ENCODE measurements around the gene ELFN2. TPM values are rescaled to one million over a fixed set of nuclear protein-coding genes. Genes with fewer than 3 reads are reported as not detected.

Gene ELFN2
- total RNA-seq, 1 donor from 2014 or later: 0.26 TPM

- Histone ChIP-seq H3K36me3 (ENCODE audit: control insufficient read depth, insufficient read depth, low read length) (no peaks in the 10 kb centered on the region), H3K4me3 (ENCODE audit: low read depth, low read length) (no peak overlapping the region), H3K27me3 (ENCODE audit: control insufficient read depth, insufficient read depth, low read length) (peaks cover under 1% of the 10 kb centered on the region)
- TF ChIP-seq, protein P1, sequence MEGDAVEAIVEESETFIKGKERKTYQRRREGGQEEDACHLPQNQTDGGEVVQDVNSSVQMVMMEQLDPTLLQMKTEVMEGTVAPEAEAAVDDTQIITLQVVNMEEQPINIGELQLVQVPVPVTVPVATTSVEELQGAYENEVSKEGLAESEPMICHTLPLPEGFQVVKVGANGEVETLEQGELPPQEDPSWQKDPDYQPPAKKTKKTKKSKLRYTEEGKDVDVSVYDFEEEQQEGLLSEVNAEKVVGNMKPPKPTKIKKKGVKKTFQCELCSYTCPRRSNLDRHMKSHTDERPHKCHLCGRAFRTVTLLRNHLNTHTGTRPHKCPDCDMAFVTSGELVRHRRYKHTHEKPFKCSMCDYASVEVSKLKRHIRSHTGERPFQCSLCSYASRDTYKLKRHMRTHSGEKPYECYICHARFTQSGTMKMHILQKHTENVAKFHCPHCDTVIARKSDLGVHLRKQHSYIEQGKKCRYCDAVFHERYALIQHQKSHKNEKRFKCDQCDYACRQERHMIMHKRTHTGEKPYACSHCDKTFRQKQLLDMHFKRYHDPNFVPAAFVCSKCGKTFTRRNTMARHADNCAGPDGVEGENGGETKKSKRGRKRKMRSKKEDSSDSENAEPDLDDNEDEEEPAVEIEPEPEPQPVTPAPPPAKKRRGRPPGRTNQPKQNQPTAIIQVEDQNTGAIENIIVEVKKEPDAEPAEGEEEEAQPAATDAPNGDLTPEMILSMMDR (IDR thresholded peaks at IDR 0.05; ENCODE audit: insufficient read depth, low read length, severe bottlenecking): no peak
- DNase-seq (ENCODE audit: low read depth) (no peak), FAIRE-seq (no peak)
Measured at GRCh38 chr22:37433786-37434185, 6.5 kb upstream of the ELFN2 start.

DNA sequence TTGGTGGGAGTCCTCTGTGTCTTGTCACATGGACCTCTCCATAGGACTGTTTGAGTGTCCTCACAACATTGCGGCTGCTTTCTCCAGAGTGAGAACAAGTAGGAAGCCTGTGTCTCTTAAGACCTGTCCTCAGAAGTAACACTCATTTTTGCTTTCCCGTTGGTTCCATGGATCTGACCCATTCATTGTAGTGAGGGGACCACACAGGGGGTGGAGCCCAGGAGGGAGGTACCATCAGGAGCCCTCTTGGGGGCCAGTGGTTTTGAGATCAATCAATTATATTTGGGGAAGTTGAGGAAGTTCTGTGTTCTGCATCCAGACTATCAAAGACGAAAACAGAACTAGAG, 5.4 kb upstream of the ELFN2 start:
- no peak overlapping the region for H3K4me3 ChIP-seq (ENCODE audit: low read depth, low read length)
- TF ChIP-seq, protein P1 (IDR thresholded peaks at IDR 0.05; ENCODE audit: insufficient read depth, low read length, severe bottlenecking): no peak
- H3K27me3 ChIP-seq (ENCODE audit: control insufficient read depth, insufficient read depth, low read length): peaks cover 3% of the 10 kb centered on the region
- peak; percentile 36 for FAIRE-seq
- no peak for DNase-seq (ENCODE audit: low read depth)
- H3K36me3 ChIP-seq (ENCODE audit: control insufficient read depth, insufficient read depth, low read length): no peaks in the 10 kb centered on the region

- TF ChIP-seq, protein P1 (IDR thresholded peaks at IDR 0.05; ENCODE audit: insufficient read depth, low read length, severe bottlenecking): no peak
- DNase-seq (ENCODE audit: low read depth) (peak; percentile 98), FAIRE-seq (peak; percentile 62)
- Histone ChIP-seq H3K27me3 (ENCODE audit: control insufficient read depth, insufficient read depth, low read length) (peaks cover 3% of the 10 kb centered on the region), H3K4me3 (ENCODE audit: low read depth, low read length) (no peak overlapping the region), H3K36me3 (ENCODE audit: control insufficient read depth, insufficient read depth, low read length) (no peaks in the 10 kb centered on the region)
Measured at GRCh38 chr22:37431801-37432707, 4.8 kb upstream of the ELFN2 start.

GRCh38 chr22:37431366-37431765, 4.1 kb upstream of the ELFN2 start:
- Histone ChIP-seq H3K36me3 (ENCODE audit: control insufficient read depth, insufficient read depth, low read length) (no peaks in the 10 kb centered on the region), H3K27me3 (ENCODE audit: control insufficient read depth, insufficient read depth, low read length) (peaks cover 3% of the 10 kb centered on the region), H3K4me3 (ENCODE audit: low read depth, low read length) (no peak overlapping the region)
- TF ChIP-seq, protein P1 (IDR thresholded peaks at IDR 0.05; ENCODE audit: insufficient read depth, low read length, severe bottlenecking): no peak
- FAIRE-seq (no peak), DNase-seq (ENCODE audit: low read depth) (no peak)

DNA sequence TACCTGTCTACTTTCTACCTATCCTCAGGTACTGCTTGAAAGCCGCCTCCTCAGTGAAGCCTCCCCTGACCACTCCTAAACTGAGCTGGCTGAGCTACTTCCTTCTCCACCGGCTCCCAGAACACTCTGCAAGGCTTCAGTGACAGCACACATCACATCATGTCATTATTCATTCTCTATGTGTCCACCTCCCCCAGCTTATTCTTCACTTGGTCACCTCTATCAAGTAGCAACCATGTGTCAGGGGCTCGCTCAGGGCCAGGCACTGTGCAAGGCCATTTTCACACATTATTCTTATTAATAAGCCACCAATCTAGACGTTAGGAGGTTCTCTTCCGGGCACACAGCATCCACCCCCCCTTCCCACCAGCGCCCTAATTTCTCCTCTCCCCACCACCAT, 3.7 kb upstream of the ELFN2 start:
- TF ChIP-seq, protein P1 (IDR thresholded peaks at IDR 0.05; ENCODE audit: insufficient read depth, low read length, severe bottlenecking): no peak
- FAIRE-seq (no peak), DNase-seq (ENCODE audit: low read depth) (no peak)
- Histone ChIP-seq H3K27me3 (ENCODE audit: control insufficient read depth, insufficient read depth, low read length) (peaks cover 3% of the 10 kb centered on the region), H3K36me3 (ENCODE audit: control insufficient read depth, insufficient read depth, low read length) (no peaks in the 10 kb centered on the region), H3K4me3 (ENCODE audit: low read depth, low read length) (no peak overlapping the region)

Measured in bronchial epithelial cell (primary cell).